ENCODE measurements around the gene TDRD9. TPM values are rescaled to one million over a fixed set of nuclear protein-coding genes. Genes with fewer than 3 reads are reported as not detected.

TDRD9 gene
- total and polyA plus RNA-seq, 2 donors from 2014 or later: 1.6 to 6.6 TPM

GRCh38 chr14:103879570-103880347, 48.5 kb upstream of the TDRD9 start:
- FAIRE-seq (peak; percentile 66), DNase-seq (peak; percentile 78 to 94 (median 89))
- peak overlapping the region in 2 of 3 donors; percentile 1 to 47 for H3K9ac ChIP-seq (ENCODE audit: low read length in 3 of 3)
- H3K4me3 ChIP-seq (ENCODE audit: low read length in 3 of 3): peak overlapping the region in 2 of 3 donors; percentile 49 to 59
- H3K4me1 ChIP-seq (ENCODE audit: control insufficient read depth in 2 of 3, insufficient read depth in 2 of 3, low read depth in 1 of 3, low read length in 3 of 3): peaks cover 0 to 32% (median 30%) of the 10 kb centered on the region in 3 donors
- intact Hi-C loops (cut with DNase I): no loop called here
- no peaks in the 10 kb centered on the region for H3K27me3 ChIP-seq (ENCODE audit: control insufficient read depth, insufficient read depth, low read length)
- peak overlapping the region; percentile 82 to 87 for H3K27ac ChIP-seq (ENCODE audit: low read depth in 2 of 2, low read length in 2 of 2)
- no peaks in the 10 kb centered on the region for H3K9me3 ChIP-seq (ENCODE audit: control insufficient read depth in 2 of 3, insufficient read depth in 1 of 3, low read length in 3 of 3)
- H3K36me3 ChIP-seq (ENCODE audit: control insufficient read depth in 2 of 3, insufficient read depth in 3 of 3, low read length in 3 of 3): no peaks in the 10 kb centered on the region
- no peak for TF ChIP-seq CTCF (IDR thresholded peaks at IDR 0.05; ENCODE audit: borderline replicate concordance, extremely low read depth, insufficient read depth)

- H3K4me3 ChIP-seq (ENCODE audit: low read length in 3 of 3): peak overlapping the region in 1 of 3 donors; percentile 49
These were observed 47.6 kb upstream of the TDRD9 start for GRCh38 chr14:103880348-103881267.

More at GRCh38 chr14:103880348-103881267, 47.6 kb upstream of the TDRD9 start:
- peak overlapping the region in 1 of 3 donors; percentile 44 for H3K9ac ChIP-seq (ENCODE audit: low read length in 3 of 3)
- H3K4me1 ChIP-seq (ENCODE audit: control insufficient read depth in 2 of 3, insufficient read depth in 2 of 3, low read depth in 1 of 3, low read length in 3 of 3): peaks cover 0 to 32% (median 30%) of the 10 kb centered on the region in 3 donors
- no peaks in the 10 kb centered on the region for H3K27me3 ChIP-seq (ENCODE audit: control insufficient read depth, insufficient read depth, low read length)
- H3K27ac ChIP-seq (ENCODE audit: low read depth in 2 of 2, low read length in 2 of 2): peak overlapping the region; percentile 82 to 87
- TF ChIP-seq CTCF (IDR thresholded peaks at IDR 0.05; ENCODE audit: borderline replicate concordance, extremely low read depth, insufficient read depth): no peak
- DNase-seq (peak; percentile 63 to 96 (median 78)), FAIRE-seq (no peak)
- intact Hi-C loops (cut with DNase I): no loop called here
- H3K36me3 ChIP-seq (ENCODE audit: control insufficient read depth in 2 of 3, insufficient read depth in 3 of 3, low read length in 3 of 3): no peaks in the 10 kb centered on the region
- H3K9me3 ChIP-seq (ENCODE audit: control insufficient read depth in 2 of 3, insufficient read depth in 1 of 3, low read length in 3 of 3): no peaks in the 10 kb centered on the region
